Endothelial cell (in vitro differentiated cells): ENCODE measurements around the gene ASNSD1. TPM values are rescaled to one million over a fixed set of nuclear protein-coding genes. Genes with fewer than 3 reads are reported as not detected.
A peak's percentile ranks its signal among the peaks of the same experiment; 100 is the strongest.

ENCODE experiments used
- DNase-seq: peaks from one replicate; pipeline ENCODE4 v3.0.0; 2021; ENCODE audit warnings: low spot score
- H3K27ac Mint-ChIP-seq: one replicate; pipeline ENCODE4 v1.8.0; 2021; ENCODE audit warnings: mixed read lengths, inconsistent platforms; ENCODE audit not compliant: unreplicated experiment
- H3K27me3 Mint-ChIP-seq: one replicate; pipeline ENCODE4 v1.8.0; 2021; ENCODE audit warnings: mild to moderate bottlenecking, moderate library complexity, mixed read lengths, inconsistent platforms; ENCODE audit not compliant: unreplicated experiment
- H3K36me3 Mint-ChIP-seq: one replicate; pipeline ENCODE4 v1.8.0; 2021; ENCODE audit warnings: mild to moderate bottlenecking, low read depth, mixed read lengths, inconsistent platforms; ENCODE audit not compliant: unreplicated experiment
- H3K4me1 Mint-ChIP-seq: one replicate; pipeline ENCODE4 v1.8.0; 2021; ENCODE audit warnings: mild to moderate bottlenecking, mixed read lengths, inconsistent platforms; ENCODE audit not compliant: unreplicated experiment
- H3K4me3 Mint-ChIP-seq: one replicate; pipeline ENCODE4 v1.8.0; 2021; ENCODE audit warnings: mild to moderate bottlenecking, mixed read lengths, inconsistent platforms; ENCODE audit not compliant: unreplicated experiment
- H3K9me3 Mint-ChIP-seq: one replicate; pipeline ENCODE4 v1.8.0; 2021; ENCODE audit warnings: mixed read lengths, inconsistent platforms; ENCODE audit not compliant: unreplicated experiment
- CTCF ChIP-seq: fragments of 200-600 bp; sonication (generic); IDR thresholded peaks from one replicate; pipeline ENCODE4 v1.5.0; 2021; ENCODE audit warnings: antibody characterized with exemption; ENCODE audit not compliant: unreplicated experiment
- total RNA-seq: library from RNA; stranded (reverse); fragmentation: NEBNext Ultra II Directional; extraction: Animal tissue kit (Norgen Biotek cat#: 25700); gene quantifications from one replicate; pipeline ENCODE4 v1.2.1, GENCODE V29; 2021; ENCODE audit not compliant: unreplicated experiment

ASNSD1 gene
- total RNA-seq, 1 donor from 2014 or later, result 35.7 TPM

GRCh38 chr2:189618197-189618596 lies 43.1 kb upstream of the ASNSD1 start:
- DNase-seq, result no peak

GRCh38 chr2:189621781-189622180 lies 39.5 kb upstream of the ASNSD1 start:
- Mint-ChIP-seq H3K4me1 (peaks cover 39% of the 10 kb centered on the region), H3K9me3 (no peaks in the 10 kb centered on the region), H3K27ac (no peak overlapping the region), H3K27me3 (no peaks in the 10 kb centered on the region), H3K4me3 (no peak overlapping the region), H3K36me3 (no peaks in the 10 kb centered on the region)
- no peak for TF ChIP-seq CTCF
- no peak for DNase-seq

More at GRCh38 chr2:189618197-189618596, 43.1 kb upstream of the ASNSD1 start:
- Mint-ChIP-seq H3K4me3 (no peak overlapping the region), H3K4me1 (peaks cover 36% of the 10 kb centered on the region), H3K36me3 (no peaks in the 10 kb centered on the region), H3K27me3 (peaks cover 2% of the 10 kb centered on the region), H3K9me3 (no peaks in the 10 kb centered on the region), H3K27ac (no peak overlapping the region)
- TF ChIP-seq CTCF, result no peak

- TF ChIP-seq CTCF, result no peak
- H3K9me3 Mint-ChIP-seq, result no peaks in the 10 kb centered on the region
- no peaks in the 10 kb centered on the region for H3K27me3 Mint-ChIP-seq
- H3K27ac Mint-ChIP-seq, result no peak overlapping the region
- peaks cover 45% of the 10 kb centered on the region for H3K4me1 Mint-ChIP-seq
- no peaks in the 10 kb centered on the region for H3K36me3 Mint-ChIP-seq
- no peak overlapping the region for H3K4me3 Mint-ChIP-seq
- no peak for DNase-seq
These were observed 38.2 kb upstream of the ASNSD1 start for GRCh38 chr2:189623049-189623448.

- H3K4me3 Mint-ChIP-seq, result no peak overlapping the region
- H3K36me3 Mint-ChIP-seq, result no peaks in the 10 kb centered on the region
- DNase-seq, result no peak
- peaks cover 55% of the 10 kb centered on the region for H3K4me1 Mint-ChIP-seq
- TF ChIP-seq CTCF, result no peak
- H3K9me3 Mint-ChIP-seq, result no peaks in the 10 kb centered on the region
- no peaks in the 10 kb centered on the region for H3K27me3 Mint-ChIP-seq
- peak overlapping the region; percentile 65 for H3K27ac Mint-ChIP-seq
These were observed 36.5 kb upstream of the ASNSD1 start for GRCh38 chr2:189624648-189625355.

GRCh38 chr2:189625636-189626035 lies 35.6 kb upstream of the ASNSD1 start:
- Mint-ChIP-seq H3K9me3 (no peaks in the 10 kb centered on the region), H3K4me3 (no peak overlapping the region), H3K27ac (peak overlapping the region; percentile 65), H3K4me1 (peaks cover 53% of the 10 kb centered on the region), H3K36me3 (no peaks in the 10 kb centered on the region), H3K27me3 (no peaks in the 10 kb centered on the region)
- no peak for DNase-seq
- TF ChIP-seq CTCF, result no peak
